Naive B cell (primary cell): Measurements from ENCODE around the gene OIP5. TPM values are rescaled to one million over a fixed set of nuclear protein-coding genes. Genes with fewer than 3 reads are reported as not detected.

Source experiments
- ATAC-seq, 2 donors: fragments of 150-1000 bp; cut with Tn5 transposase; 2 replicates each; pipeline ENCODE4 v1.10.0; 2021; ENCODE audit warnings: low read depth in 2 of 2, mild to moderate bottlenecking in 2 of 2, moderate library complexity in 2 of 2
- DNase-seq: peaks from one replicate; pipeline ENCODE4 v3.0.0; 2022
- H3K27ac Mint-ChIP-seq, 6 donors: one replicate each; pipeline ENCODE4 v1.8.0; 2020 to 2022; ENCODE audit warnings: mild to moderate bottlenecking in 6 of 6, mixed read lengths in 6 of 6, moderate library complexity in 5 of 6, inconsistent platforms in 2 of 6
- H3K27me3 Mint-ChIP-seq, 3 donors: one replicate each; pipeline ENCODE4 v1.8.0; 2021 to 2022; ENCODE audit warnings: mixed read lengths in 3 of 3, mild to moderate bottlenecking in 1 of 3
- H3K36me3 Mint-ChIP-seq, 2 donors: one replicate each; pipeline ENCODE4 v1.8.0; 2020 to 2022; ENCODE audit warnings: mixed read lengths in 2 of 2, inconsistent platforms in 1 of 2, mild to moderate bottlenecking in 1 of 2
- H3K4me1 Mint-ChIP-seq, 3 donors: one replicate each; pipeline ENCODE4 v1.8.0; 2020 to 2022; ENCODE audit warnings: mixed read lengths in 3 of 3, inconsistent platforms in 1 of 3, mild to moderate bottlenecking in 1 of 3, moderate library complexity in 1 of 3
- H3K4me3 Mint-ChIP-seq, 8 donors: one replicate each; pipeline ENCODE4 v1.8.0; 2020 to 2022; ENCODE audit warnings: mild to moderate bottlenecking in 8 of 8, mixed read lengths in 8 of 8, moderate library complexity in 8 of 8, inconsistent platforms in 2 of 8
- H3K9me3 Mint-ChIP-seq, 7 donors: one replicate each; pipeline ENCODE4 v1.8.0; 2020 to 2022; ENCODE audit warnings: mixed read lengths in 7 of 7, mild to moderate bottlenecking in 5 of 7, inconsistent platforms in 2 of 7, moderate library complexity in 1 of 7
- polyA plus RNA-seq, 6 donors: library from polyadenylated mRNA; unstranded; fragments of 300-500 nt; fragmentation: Illumina TruSeq; gene quantifications; one replicate each; pipeline ENCODE4 v1.2.3, GENCODE V29; 2021; ENCODE audit warnings: low read depth in 6 of 6

OIP5 gene
- polyA plus RNA-seq, result 1 to 10 TPM in 4 of 6 donors, under 1 TPM in 1, not detected in 1; 0.96 to 2.2 (median 1.5) TPM

DNA sequence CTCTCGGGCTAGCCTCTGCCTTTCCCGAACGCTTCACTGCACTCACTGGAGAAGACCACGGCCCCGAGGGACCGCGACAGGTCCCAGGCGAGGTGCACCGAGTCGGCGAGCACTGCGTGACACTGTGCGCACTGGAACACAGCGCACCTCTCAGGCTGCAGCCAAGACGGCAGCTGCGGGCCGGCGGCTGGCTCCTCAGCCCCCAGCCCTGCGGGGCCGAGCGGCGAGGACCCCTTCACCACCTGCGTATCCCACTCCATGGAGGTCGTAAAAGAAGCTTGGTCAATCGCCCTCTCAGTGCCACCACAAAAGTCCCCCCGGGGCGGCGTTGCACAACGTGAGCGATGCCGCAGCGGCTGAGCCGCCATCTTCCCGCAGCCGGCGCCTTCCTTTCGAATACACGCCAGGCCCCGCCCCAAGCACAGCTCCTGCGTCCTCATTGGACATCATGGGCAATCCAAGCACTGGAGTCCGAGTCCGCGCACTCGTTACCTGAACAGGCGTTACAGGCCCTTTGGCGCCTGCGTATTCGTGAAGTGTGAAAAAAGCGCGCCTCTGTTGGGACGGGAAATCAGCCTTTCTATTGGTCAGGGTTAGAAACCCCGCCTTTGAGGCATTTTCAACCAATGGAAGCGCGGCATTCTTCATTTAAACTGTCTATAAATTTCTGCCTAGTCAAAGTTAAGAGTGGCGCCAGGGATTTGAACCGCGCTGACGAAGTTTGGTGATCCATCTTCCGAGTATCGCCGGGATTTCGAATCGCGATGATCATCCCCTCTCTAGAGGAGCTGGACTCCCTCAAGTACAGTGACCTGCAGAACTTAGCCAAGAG, at the start of gene OIP5, which contains the start of gene NUSAP1:
TSS of gene OIP5 (minus strand) at position 398 of the 832 bp plus-strand sequence. CDS start at position 368, 30 bp downstream.
TSS of gene NUSAP1 (plus strand) at position 688 of the 832 bp plus-strand sequence. CDS start at position 765, 77 bp downstream.
- Mint-ChIP-seq H3K27me3 (no peaks in the 10 kb centered on the region), H3K4me3 (peak within 1 kb of the TSS; percentile 93 to 100 (median 98)), H3K4me1 (peaks cover 14 to 29% (median 27%) of the 10 kb centered on the region in 3 donors), H3K36me3 (no peaks in the 10 kb centered on the region), H3K27ac (peak within 1 kb of the TSS; percentile 88 to 98 (median 95)), H3K9me3 (no peaks in the 10 kb centered on the region)
- ATAC-seq, result peak; percentile 90 to 91
- DNase-seq, result peak; percentile 95

DNA sequence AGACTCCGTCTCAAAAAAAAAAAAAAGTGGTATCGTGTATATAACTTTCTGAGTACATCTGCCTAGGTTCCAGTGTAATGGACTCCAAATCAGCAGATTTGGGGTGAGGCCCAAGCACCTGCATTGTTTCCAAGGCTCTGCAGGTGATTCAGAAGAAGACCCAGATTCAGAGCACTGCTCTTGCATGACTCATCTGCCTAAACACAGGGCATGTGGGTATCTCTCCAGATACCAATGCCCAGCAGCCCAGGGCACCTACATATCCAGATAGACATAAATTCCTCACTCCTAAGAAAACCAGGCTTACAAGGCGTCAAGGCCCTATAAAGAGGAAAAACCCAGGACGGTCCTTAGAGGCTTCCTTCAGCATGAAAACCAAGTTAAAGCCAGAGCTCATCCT, 45.6 kb upstream of the OIP5 start:
- Mint-ChIP-seq H3K9me3 (no peaks in the 10 kb centered on the region), H3K36me3 (peaks cover 0 to 4% of the 10 kb centered on the region in 2 donors), H3K27ac (no peak overlapping the region), H3K4me3 (no peak overlapping the region), H3K4me1 (no peaks in the 10 kb centered on the region), H3K27me3 (no peaks in the 10 kb centered on the region)
- ATAC-seq (no peak), DNase-seq (no peak)

DNA sequence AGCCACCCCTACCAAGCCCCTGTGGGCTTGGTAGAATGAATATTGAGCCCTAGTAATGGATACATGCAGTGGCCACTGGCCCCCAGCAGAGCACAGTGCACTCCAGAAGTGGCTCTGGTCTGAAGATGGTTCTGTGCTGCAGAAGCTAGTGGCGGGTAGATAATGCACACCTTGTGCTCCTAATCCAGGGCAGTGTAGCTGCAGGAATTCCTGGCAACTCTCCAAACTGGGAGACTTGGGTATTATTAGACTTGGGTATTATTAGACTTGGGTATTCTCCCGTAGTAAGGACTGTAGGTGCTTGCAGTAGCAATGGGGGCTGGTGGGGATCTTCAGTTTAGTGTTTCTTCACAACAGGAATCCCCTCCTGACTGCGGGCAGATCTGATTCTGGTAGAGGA, 35.0 kb upstream of the OIP5 start:
- H3K9me3 Mint-ChIP-seq, result no peaks in the 10 kb centered on the region
- no peaks in the 10 kb centered on the region for H3K27me3 Mint-ChIP-seq
- H3K36me3 Mint-ChIP-seq, result no peaks in the 10 kb centered on the region
- no peaks in the 10 kb centered on the region for H3K4me1 Mint-ChIP-seq
- ATAC-seq (no peak), DNase-seq (no peak)
- peak overlapping the region in 1 of 8 donors; percentile 42 for H3K4me3 Mint-ChIP-seq
- H3K27ac Mint-ChIP-seq, result no peak overlapping the region

DNA sequence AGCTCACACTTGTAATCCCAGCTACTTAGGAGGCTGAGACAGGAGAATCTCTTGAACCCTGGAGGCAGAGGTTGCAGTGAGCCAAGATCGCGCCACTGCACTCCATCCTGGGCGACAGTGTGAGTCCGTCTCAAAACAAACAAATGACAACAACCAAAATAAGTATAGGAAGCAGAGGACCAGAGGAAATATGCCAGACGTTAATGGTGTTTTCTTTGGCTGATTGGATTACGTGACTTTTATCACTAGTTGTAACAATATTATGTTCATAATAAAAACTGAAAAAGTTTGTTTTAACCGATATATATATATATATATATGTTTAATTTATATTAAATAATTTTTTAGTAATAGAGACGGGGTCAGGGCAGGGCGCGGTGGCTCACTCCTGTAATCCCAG, 22.0 kb upstream of the OIP5 start:
- H3K36me3 Mint-ChIP-seq, result peaks cover 0 to 5% of the 10 kb centered on the region in 2 donors
- no peaks in the 10 kb centered on the region for H3K27me3 Mint-ChIP-seq
- H3K4me1 Mint-ChIP-seq, result no peaks in the 10 kb centered on the region
- DNase-seq (no peak), ATAC-seq (no peak)
- H3K4me3 Mint-ChIP-seq, result no peak overlapping the region
- no peak overlapping the region for H3K27ac Mint-ChIP-seq
- no peaks in the 10 kb centered on the region for H3K9me3 Mint-ChIP-seq

DNA sequence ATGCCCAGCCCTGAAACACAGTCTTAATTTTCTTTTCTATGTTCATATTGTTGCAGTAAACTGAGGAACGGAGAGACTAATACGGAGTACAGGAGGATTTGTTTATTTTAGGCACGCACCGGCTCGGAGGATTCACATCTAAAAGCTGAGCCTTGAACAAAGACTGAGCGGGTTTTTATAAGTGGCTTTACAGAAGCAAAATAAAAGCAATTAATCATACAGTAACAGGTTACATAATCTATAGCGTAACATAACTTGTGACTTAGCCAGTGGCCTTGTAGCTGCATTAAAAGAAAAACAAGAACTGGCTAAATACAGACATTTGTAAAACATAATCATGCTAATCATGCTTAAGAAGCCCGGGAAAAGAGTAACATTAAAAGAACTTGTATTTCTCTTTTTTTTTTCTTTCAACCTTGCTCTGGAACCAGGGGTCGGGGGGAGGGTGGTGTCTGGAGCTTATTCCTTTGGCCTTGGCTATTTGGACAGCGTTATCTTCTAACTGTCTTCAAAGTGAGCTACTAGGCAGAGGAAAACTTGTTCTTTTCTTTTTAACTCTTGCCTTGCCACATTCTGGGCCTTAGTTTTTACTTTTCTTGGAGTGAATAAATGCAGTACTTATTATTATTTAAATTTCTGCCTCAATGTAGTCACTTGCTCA, 17.8 kb upstream of the OIP5 start:
- H3K27ac Mint-ChIP-seq, result peak overlapping the region in 1 of 6 donors; percentile 73

DNA sequence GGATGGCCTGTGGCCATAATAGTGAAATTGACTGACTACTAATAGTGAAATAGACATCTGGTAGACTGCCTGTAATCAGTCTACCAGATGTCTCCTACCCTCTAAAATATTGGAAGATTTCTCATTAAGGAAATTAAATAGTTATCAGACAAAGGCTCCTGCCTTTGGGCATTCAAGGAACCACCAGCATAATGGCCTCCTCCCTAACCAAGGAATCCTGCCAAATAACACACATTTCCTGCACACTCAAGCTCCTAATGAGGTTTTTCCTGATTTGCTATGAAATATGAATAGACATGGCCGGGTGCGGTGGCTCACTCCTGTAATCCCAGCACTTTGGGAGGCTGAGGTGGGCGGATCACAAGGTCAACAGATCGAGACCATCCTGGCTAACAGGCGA, 14.8 kb upstream of the OIP5 start:
- no peak for DNase-seq
- Mint-ChIP-seq H3K27me3 (no peaks in the 10 kb centered on the region), H3K36me3 (peaks cover 0 to 5% of the 10 kb centered on the region in 2 donors), H3K27ac (no peak overlapping the region), H3K4me3 (no peak overlapping the region), H3K4me1 (no peaks in the 10 kb centered on the region), H3K9me3 (no peaks in the 10 kb centered on the region)
- no peak for ATAC-seq

More for the DNA sequence above, 17.8 kb upstream of the OIP5 start:
- DNase-seq, result no peak
- Mint-ChIP-seq H3K4me3 (no peak overlapping the region), H3K4me1 (no peaks in the 10 kb centered on the region), H3K36me3 (peaks cover 0 to 5% of the 10 kb centered on the region in 2 donors), H3K9me3 (no peaks in the 10 kb centered on the region), H3K27me3 (no peaks in the 10 kb centered on the region)
- no peak for ATAC-seq

DNA sequence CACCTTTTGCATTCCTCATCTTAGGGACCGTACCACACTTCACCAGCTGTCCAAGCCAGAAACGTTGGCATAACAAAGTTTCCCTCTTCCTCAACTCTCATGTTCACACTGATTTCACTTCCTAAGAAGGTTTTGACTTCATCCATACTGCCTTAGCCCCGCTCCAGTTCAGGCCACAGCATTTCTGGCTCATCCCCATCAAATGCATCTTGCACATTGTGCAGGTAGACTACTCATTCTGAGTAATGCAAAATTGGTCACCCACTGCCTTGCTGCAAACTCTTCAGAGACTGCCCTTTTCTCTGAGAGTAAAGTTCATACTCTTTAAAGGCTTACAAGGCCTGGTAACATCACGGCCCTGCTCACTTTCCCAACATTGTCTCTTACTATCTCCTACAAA, 9.1 kb upstream of the OIP5 start:
- H3K4me3 Mint-ChIP-seq, result no peak overlapping the region
- no peak for ATAC-seq
- H3K36me3 Mint-ChIP-seq, result no peaks in the 10 kb centered on the region
- peak overlapping the region in 2 of 6 donors; percentile 10 to 51 for H3K27ac Mint-ChIP-seq
- H3K4me1 Mint-ChIP-seq, result peaks cover 0 to 9% (median 0%) of the 10 kb centered on the region in 3 donors
- no peaks in the 10 kb centered on the region for H3K27me3 Mint-ChIP-seq
- H3K9me3 Mint-ChIP-seq, result no peaks in the 10 kb centered on the region
- no peak for DNase-seq

DNA sequence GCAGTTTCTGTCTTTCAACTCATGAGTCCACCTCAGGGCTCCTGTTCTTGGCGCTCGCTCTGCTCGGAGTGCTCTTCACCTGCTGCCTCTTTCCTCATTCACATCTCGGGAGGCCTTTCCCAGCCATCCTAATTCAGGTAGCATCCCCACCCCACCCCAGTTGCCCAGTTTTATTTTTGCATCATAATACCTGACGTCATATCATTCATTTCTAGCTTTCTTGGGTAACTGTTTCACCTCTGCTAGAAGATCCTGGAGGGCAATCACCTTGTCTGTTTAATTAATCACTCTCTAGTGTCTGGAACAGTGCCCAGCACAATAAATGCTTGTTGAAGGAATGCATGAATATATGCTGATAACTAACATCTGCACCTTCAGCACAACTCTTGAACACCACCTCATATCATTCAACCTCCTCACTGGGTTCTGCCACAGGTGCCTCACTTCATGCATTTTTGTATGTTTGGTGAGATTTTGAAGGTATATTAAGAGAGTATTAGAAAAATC, 7.9 kb upstream of the OIP5 start:
- no peak for ATAC-seq
- H3K4me3 Mint-ChIP-seq, result no peak overlapping the region
- peaks cover 0 to 9% (median 0%) of the 10 kb centered on the region in 3 donors for H3K4me1 Mint-ChIP-seq
- H3K9me3 Mint-ChIP-seq, result no peaks in the 10 kb centered on the region
- no peaks in the 10 kb centered on the region for H3K27me3 Mint-ChIP-seq
- no peaks in the 10 kb centered on the region for H3K36me3 Mint-ChIP-seq
- peak overlapping the region in 1 of 6 donors; percentile 22 for H3K27ac Mint-ChIP-seq
- no peak for DNase-seq

DNA sequence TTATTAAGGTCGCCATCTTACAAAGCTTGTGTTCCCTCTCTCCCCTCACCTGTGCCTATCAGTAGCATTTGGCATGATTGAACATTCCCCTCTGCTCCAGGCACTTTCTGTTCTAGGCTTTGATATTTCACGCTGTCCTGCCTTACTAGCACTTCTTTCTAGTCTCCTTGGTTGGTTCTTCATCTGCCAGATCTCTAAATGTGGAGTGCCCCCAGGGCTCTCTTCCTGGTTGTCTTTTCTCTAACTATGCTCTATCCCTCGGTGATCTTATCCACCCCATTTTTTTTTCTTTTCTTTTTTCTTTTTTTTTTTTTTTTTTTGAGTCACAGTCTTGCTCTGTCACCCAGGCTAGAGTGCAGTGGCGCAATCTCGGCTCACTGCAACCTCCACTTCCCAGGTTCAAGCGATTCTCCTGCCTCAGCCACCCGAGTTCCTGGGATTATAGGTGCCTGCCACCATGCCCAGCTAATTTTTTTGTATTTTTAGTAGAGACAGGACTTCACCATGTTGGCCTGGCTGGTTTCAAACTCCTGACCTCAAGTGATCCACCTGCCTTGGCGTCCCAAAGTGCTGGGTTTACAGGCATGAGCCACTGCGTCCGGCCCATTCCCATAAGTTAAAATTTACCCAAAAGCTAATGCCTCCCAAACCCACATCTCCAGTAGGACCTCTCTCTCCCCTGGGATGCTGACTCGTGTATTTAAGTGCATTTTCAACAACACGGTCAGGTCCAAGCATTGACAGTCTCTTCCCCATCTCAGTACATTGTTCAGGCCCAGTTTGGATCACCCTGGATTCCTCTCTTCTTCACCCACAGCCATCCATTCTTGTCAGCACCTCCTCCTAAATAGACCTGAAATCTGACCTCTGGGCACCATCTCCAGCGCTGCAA, 5.5 kb upstream of the OIP5 start:
- H3K9me3 Mint-ChIP-seq, result no peaks in the 10 kb centered on the region
- H3K4me1 Mint-ChIP-seq, result peaks cover 13 to 15% (median 15%) of the 10 kb centered on the region in 3 donors
- ATAC-seq (no peak), DNase-seq (no peak)
- no peaks in the 10 kb centered on the region for H3K36me3 Mint-ChIP-seq
- peak overlapping the region in 2 of 8 donors; percentile 37 to 64 for H3K4me3 Mint-ChIP-seq
- H3K27ac Mint-ChIP-seq, result peak overlapping the region in 2 of 6 donors; percentile 61 to 62
- H3K27me3 Mint-ChIP-seq, result no peaks in the 10 kb centered on the region

DNA sequence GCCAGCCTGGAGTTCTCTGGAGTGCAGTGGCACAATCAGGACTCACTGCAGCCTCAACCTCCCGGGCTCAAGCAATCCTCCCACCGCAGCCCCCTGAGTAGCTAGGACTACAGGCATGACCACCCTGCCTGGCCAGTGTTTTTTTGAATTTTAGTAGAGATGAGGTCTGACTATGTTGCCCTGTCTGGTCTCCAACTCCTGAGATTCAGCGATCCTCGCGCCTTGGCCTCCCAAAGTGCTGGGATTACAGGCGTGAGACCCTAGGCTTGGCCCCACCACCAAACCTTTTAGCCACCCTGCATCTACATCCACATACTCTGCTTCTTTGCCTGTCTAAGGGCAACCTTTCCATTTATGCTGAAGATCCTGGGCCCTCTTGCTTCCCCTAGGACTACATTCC, 4.7 kb upstream of the OIP5 start:
- H3K36me3 Mint-ChIP-seq, result no peaks in the 10 kb centered on the region
- peaks cover 19 to 22% (median 21%) of the 10 kb centered on the region in 3 donors for H3K4me1 Mint-ChIP-seq
- DNase-seq (no peak), ATAC-seq (no peak)
- H3K27me3 Mint-ChIP-seq, result no peaks in the 10 kb centered on the region
- peak overlapping the region in 1 of 6 donors; percentile 22 for H3K27ac Mint-ChIP-seq
- H3K4me3 Mint-ChIP-seq, result peak overlapping the region in 1 of 8 donors; percentile 64
- H3K9me3 Mint-ChIP-seq, result no peaks in the 10 kb centered on the region

DNA sequence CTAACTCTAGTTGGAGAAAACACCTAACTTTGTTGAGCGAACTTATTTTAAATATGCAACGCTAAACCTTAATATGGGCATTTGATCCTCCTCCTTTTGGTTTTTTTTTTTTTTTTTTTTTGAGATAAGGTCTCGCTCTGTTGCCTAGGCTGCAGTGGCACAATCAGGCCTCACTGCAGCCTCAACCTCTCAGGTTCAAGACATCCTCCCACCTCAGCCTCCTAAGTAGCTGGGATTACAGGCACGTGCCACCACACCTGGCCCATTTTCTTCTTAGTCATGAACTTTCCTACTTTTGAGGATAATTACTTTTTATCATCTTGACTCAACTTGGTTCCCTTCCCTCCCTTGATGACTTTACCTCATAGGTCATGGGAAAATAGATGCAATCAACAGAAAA, 4.2 kb upstream of the OIP5 start:
- peak overlapping the region in 1 of 8 donors; percentile 19 for H3K4me3 Mint-ChIP-seq
- H3K36me3 Mint-ChIP-seq, result no peaks in the 10 kb centered on the region
- peaks cover 21 to 27% (median 26%) of the 10 kb centered on the region in 3 donors for H3K4me1 Mint-ChIP-seq
- H3K9me3 Mint-ChIP-seq, result no peaks in the 10 kb centered on the region
- H3K27ac Mint-ChIP-seq, result no peak overlapping the region
- DNase-seq, result no peak
- no peaks in the 10 kb centered on the region for H3K27me3 Mint-ChIP-seq
- no peak for ATAC-seq

DNA sequence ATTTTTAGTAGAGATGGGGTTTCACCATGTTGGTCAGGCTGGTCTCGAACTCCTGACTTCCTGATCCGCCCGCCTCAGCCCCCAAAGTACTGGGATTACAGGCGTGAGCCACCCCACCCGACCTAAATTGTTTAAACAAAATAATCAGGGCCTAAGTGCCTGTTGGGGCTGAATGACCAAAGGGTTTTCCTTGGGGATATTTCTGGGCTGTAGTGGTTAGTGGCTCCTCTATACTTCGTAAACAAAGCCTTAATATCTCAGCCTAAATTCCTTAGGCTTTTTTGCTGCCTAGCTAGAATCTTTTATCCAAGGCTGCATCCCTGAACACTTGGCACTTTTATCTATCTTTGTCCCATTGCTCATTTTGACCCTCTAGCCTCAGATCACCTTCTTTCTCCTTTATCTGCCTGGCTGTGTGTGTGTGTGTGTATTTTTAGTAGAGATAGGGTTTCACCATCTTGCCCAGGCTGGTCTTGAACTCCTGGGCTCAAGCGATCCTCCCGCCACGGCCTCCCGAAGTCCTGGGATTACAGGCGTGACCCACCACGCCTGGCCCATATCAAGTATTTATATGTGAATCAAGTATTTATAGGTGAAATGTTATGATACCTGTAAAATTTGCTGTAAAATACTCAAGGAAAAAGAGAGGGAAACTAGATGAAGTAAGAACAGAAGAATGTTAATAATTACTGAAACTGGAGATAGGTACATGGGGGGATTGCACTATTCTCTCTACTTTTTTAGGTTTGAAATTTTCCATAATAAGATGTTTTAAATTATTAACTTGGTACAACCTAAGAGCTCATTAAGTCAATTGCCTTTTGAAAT, 2.1 kb upstream of the OIP5 start:
- peaks cover 16 to 29% (median 27%) of the 10 kb centered on the region in 3 donors for H3K4me1 Mint-ChIP-seq

More for the DNA sequence above, 2.1 kb upstream of the OIP5 start:
- Mint-ChIP-seq H3K27ac (peak overlapping the region in 4 of 6 donors; percentile 16 to 82 (median 51)), H3K4me3 (peak overlapping the region; percentile 7 to 98 (median 82)), H3K36me3 (no peaks in the 10 kb centered on the region), H3K27me3 (no peaks in the 10 kb centered on the region), H3K9me3 (no peaks in the 10 kb centered on the region)
- ATAC-seq (no peak), DNase-seq (no peak)
